ENCODE data around the gene OR9A4. TPM values are rescaled to one million over a fixed set of nuclear protein-coding genes. Genes with fewer than 3 reads are reported as not detected.

OR9A4 gene
- total RNA-seq, 4 donors from 2014 or later = not detected

DNA sequence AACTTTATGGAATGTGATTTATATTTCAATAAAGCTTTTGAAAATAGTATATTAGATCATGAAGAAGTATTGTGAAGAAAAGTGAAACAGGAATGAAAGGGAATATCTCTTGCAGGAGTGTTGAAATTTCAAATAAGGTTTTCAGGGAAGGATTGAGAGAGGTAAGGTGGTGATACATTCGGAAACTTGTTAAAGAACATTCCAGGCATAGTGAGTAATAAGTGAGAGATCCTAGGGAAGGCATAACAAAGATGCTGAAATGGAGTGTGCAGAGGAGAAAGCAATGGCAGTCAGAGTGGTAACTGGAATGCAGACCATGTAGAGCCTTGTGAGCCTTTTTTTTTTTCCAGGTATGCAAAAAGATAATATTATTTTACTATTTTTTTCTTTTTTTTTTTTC is 4.1 kb downstream of the OR9A4 start:
- no peak overlapping the region for H3K27ac ChIP-seq
- DNase-seq (no peak), ATAC-seq (no peak)
- no peaks in the 10 kb centered on the region for H3K9me3 ChIP-seq
- no peaks in the 10 kb centered on the region for H3K36me3 ChIP-seq
- H3K4me1 ChIP-seq = no peaks in the 10 kb centered on the region
- intact Hi-C loops (cut with DNase I; ENCODE audit: low total_unique reads) (no loop called here), in situ Hi-C loops (cut with MboI; ENCODE audit: low sequenced_read_pairs in 4 of 4) (no loop called here)
- H3K4me3 ChIP-seq = no peak overlapping the region
- TF ChIP-seq POLR2A (IDR thresholded peaks at IDR 0.05) = no peak
- TF ChIP-seq, protein P1, sequence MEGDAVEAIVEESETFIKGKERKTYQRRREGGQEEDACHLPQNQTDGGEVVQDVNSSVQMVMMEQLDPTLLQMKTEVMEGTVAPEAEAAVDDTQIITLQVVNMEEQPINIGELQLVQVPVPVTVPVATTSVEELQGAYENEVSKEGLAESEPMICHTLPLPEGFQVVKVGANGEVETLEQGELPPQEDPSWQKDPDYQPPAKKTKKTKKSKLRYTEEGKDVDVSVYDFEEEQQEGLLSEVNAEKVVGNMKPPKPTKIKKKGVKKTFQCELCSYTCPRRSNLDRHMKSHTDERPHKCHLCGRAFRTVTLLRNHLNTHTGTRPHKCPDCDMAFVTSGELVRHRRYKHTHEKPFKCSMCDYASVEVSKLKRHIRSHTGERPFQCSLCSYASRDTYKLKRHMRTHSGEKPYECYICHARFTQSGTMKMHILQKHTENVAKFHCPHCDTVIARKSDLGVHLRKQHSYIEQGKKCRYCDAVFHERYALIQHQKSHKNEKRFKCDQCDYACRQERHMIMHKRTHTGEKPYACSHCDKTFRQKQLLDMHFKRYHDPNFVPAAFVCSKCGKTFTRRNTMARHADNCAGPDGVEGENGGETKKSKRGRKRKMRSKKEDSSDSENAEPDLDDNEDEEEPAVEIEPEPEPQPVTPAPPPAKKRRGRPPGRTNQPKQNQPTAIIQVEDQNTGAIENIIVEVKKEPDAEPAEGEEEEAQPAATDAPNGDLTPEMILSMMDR (IDR thresholded peaks at IDR 0.05 in 4 of 5, conservative IDR thresholded peaks at IDR 0.05 in 1 of 5) = no peak
- H3K27me3 ChIP-seq = no peaks in the 10 kb centered on the region

DNA sequence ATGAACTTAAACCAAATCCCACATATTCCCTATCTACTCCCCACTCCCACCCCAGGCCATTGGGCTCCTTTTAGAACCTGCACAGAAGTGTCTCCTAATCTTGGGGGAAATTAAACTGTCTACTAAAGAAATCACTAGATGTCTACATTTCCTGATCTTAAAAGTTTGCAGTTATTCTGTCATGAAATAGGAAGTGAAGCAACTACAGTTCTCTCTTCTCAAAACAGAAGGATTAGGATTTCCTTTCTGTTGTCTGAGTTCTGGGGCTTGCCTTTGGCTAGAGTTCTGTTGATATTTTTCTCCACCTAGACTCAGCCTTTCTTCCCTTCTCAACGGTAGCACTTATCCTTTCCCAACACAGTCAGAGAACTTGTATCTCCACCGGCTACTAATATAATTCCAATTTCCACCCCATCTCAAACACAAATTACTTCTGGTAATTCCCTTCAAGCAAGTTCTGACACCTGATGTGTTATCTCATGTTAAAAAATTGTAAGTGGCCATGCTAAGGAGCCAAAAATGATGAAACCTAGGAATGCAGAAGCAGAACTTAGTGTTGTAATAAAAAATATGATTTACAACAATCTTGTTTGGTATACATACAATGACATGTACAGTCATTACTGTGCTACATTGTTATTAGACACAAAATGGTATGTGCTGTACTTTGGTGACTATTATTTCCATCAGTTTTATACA is 12.1 kb downstream of the OR9A4 start:
- intact Hi-C loops (cut with DNase I; ENCODE audit: low total_unique reads) (no loop called here), in situ Hi-C loops (cut with MboI; ENCODE audit: low sequenced_read_pairs in 4 of 4) (no loop called here)
- DNase-seq (no peak), ATAC-seq (no peak)
- H3K4me1 ChIP-seq = no peaks in the 10 kb centered on the region
- no peak overlapping the region for H3K4me3 ChIP-seq
- H3K27me3 ChIP-seq = no peaks in the 10 kb centered on the region
- no peaks in the 10 kb centered on the region for H3K36me3 ChIP-seq
- no peaks in the 10 kb centered on the region for H3K9me3 ChIP-seq
- TF ChIP-seq, protein P1 (IDR thresholded peaks at IDR 0.05 in 4 of 5, conservative IDR thresholded peaks at IDR 0.05 in 1 of 5) = no peak
- TF ChIP-seq POLR2A (IDR thresholded peaks at IDR 0.05) = no peak
- no peak overlapping the region for H3K27ac ChIP-seq

DNA sequence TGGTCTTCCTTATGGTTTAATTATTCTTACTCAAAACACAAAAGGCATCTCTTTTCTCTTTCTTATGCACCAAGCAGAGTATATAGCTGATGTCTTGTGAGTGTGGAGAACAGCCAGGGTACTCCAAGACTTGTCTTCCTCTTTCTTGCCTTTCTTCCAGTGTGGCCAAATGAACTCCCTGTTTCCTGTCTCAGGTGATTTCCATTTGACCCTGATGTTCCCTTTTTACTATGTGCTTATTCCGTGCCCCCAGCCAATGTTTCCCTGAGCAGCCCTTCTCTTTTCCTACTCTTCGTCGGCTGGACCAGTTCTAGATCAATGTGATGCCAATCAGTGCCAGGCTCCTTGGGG is 12.6 kb downstream of the OR9A4 start:
- Histone ChIP-seq H3K9me3 (no peaks in the 10 kb centered on the region), H3K36me3 (no peaks in the 10 kb centered on the region), H3K4me1 (no peaks in the 10 kb centered on the region), H3K27ac (no peak overlapping the region), H3K27me3 (no peaks in the 10 kb centered on the region), H3K4me3 (no peak overlapping the region)
- TF ChIP-seq POLR2A (IDR thresholded peaks at IDR 0.05) = no peak
- TF ChIP-seq, protein P1 (IDR thresholded peaks at IDR 0.05 in 4 of 5, conservative IDR thresholded peaks at IDR 0.05 in 1 of 5) = no peak
- intact Hi-C loops (cut with DNase I; ENCODE audit: low total_unique reads) = no loop called here
- ATAC-seq (no peak), DNase-seq (no peak)
- in situ Hi-C loops (cut with MboI; ENCODE audit: low sequenced_read_pairs in 4 of 4) = no loop called here

DNA sequence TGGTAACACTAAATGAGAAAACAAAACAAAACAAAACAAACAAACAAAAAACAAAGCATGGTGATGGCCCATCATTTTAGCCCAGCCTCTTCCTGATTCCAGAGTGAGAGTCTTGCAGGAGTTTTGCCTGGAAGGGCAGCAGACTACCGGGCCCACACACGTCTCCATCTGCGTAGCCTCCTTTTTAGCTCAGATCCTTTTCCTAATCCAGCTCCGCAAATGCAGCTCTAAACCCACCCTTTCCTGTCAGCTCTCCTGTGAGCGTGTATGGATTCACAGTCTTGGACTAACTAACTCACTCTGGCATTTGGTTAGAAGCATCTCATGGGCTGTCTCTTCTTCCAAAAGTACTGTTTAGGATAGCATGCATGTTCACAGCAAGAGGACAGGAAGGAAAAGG is 14.0 kb downstream of the OR9A4 start:
- no peak for ATAC-seq
- H3K4me3 ChIP-seq = no peak overlapping the region
- in situ Hi-C loops (cut with MboI; ENCODE audit: low sequenced_read_pairs in 4 of 4) = no loop called here
- intact Hi-C loops (cut with DNase I; ENCODE audit: low total_unique reads) = no loop called here
- H3K4me1 ChIP-seq = no peaks in the 10 kb centered on the region
- TF ChIP-seq, protein P1 (IDR thresholded peaks at IDR 0.05 in 4 of 5, conservative IDR thresholded peaks at IDR 0.05 in 1 of 5) = no peak
- TF ChIP-seq POLR2A (IDR thresholded peaks at IDR 0.05) = no peak
- no peak overlapping the region for H3K27ac ChIP-seq
- DNase-seq = no peak
- no peaks in the 10 kb centered on the region for H3K9me3 ChIP-seq
- no peaks in the 10 kb centered on the region for H3K27me3 ChIP-seq
- no peaks in the 10 kb centered on the region for H3K36me3 ChIP-seq

DNA sequence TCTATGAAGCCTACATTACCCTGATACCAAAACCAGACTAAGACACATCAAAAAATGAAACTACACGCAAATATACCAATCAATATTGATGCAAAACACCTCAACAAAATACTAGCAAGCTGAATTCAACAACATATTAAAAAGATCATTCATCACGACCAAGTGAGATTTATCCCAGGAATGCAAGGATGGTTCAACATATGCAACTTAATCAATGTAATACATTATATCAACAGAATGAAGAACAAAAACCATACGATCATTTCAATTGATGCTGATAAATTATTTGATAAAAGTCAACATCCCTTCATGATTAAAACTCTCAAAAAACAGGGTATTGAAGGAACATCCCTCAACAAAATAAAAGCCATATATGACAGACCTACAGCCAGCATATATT is 24.9 kb downstream of the OR9A4 start:
- in situ Hi-C loops (cut with MboI; ENCODE audit: low sequenced_read_pairs in 4 of 4) (no loop called here), intact Hi-C loops (cut with DNase I; ENCODE audit: low total_unique reads) (no loop called here)
- H3K4me3 ChIP-seq = no peak overlapping the region
- H3K9me3 ChIP-seq = no peaks in the 10 kb centered on the region
- ATAC-seq (no peak), DNase-seq (no peak)
- TF ChIP-seq, protein P1 (IDR thresholded peaks at IDR 0.05 in 4 of 5, conservative IDR thresholded peaks at IDR 0.05 in 1 of 5) = no peak
- no peak for TF ChIP-seq POLR2A (IDR thresholded peaks at IDR 0.05)
- no peaks in the 10 kb centered on the region for H3K4me1 ChIP-seq
- no peaks in the 10 kb centered on the region for H3K27me3 ChIP-seq
- H3K27ac ChIP-seq = no peak overlapping the region
- H3K36me3 ChIP-seq = no peaks in the 10 kb centered on the region

All from gastrocnemius medialis (tissue), 4 donors.